Neutrophil (primary cell): ENCODE data around the gene CPB1.

ENCODE experiments used
- H3K27ac ChIP-seq: fragments of 200-600 bp; sonication (generic); 2 replicates; pipeline ENCODE4 v1.5.1; 2016; ENCODE audit warnings: mild to moderate bottlenecking, moderate library complexity
- H3K27me3 ChIP-seq: fragments of 200-600 bp; sonication (generic); 2 replicates; pipeline ENCODE4 v1.6.0; 2016; ENCODE audit warnings: mild to moderate bottlenecking
- H3K36me3 ChIP-seq: fragments of 200-600 bp; sonication (generic); 2 replicates; pipeline ENCODE4 v1.5.1; 2017
- H3K4me1 ChIP-seq, 2 experiments: fragments of 200-600 bp in 1 of 2; sonication (generic) in 1 of 2; 1 replicate in 1 of 2; 2 replicates in 1 of 2; pipeline versions ENCODE4 v1.5.1 to v1.6.1; 2013 to 2016; ENCODE audit warnings: low read depth in 1 of 2, low read length in 1 of 2, mild to moderate bottlenecking in 1 of 2, moderate library complexity in 1 of 2; ENCODE audit not compliant: control insufficient read depth in 1 of 2, insufficient read depth in 1 of 2
- H3K4me3 ChIP-seq, 2 experiments: fragments of 200-600 bp in 1 of 2; sonication (generic) in 1 of 2; 1 replicate in 1 of 2; 2 replicates in 1 of 2; pipeline ENCODE4 v1.5.1; 2013 to 2016; ENCODE audit warnings: low read depth in 1 of 2, low read length in 1 of 2, mild to moderate bottlenecking in 1 of 2, moderate library complexity in 1 of 2
- H3K9me3 ChIP-seq: fragments of 200-600 bp; sonication (generic); 2 replicates; pipeline ENCODE4 v1.5.1; 2016
- TF ChIP-seq, protein P1 (sequence below): fragments of 200-600 bp; sonication (generic); IDR thresholded peaks from 2 replicates; pipeline ENCODE4 v1.5.1; 2016; ENCODE audit warnings: antibody characterized with exemption

Gene CPB1

DNA sequence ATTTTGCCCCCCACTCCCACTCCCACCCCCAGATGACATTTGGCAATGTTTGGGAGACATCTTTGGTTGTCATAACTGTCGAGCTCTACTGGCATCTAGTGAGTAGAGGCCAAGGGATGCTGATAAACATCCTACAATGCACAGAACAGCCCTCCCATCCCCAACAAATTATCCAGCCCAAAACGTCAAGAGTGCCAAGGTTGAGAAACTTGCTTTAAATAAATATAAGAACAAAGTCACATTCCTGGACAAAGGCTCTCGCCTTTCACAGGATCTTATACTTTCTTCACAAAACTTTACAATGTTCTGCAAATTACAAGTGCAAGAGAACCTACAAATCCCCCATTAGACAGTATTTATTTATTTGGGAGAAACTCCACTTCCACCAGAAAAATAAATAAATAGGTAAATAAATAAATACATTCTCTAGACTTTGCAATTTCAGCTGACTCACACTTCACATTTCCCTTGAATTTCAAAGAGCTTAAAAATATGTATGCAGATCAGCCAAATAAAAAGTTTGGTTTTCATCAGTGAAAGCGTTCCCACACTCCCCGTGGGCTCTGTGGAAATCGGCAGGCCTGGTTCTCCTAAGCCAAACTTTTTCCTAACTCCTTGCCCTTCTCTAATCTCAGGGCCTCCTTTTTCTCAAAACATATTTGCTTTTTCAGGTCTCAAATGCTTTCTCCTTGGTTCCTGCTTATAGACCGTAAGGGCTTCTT lies 24.8 kb downstream of the CPB1 start:
- Histone ChIP-seq H3K9me3 (no peaks in the 10 kb centered on the region), H3K4me3 (no peak overlapping the region), H3K27me3 (no peaks in the 10 kb centered on the region), H3K4me1 (no peaks in the 10 kb centered on the region), H3K27ac (no peak overlapping the region), H3K36me3 (no peaks in the 10 kb centered on the region)
- TF ChIP-seq, protein P1, sequence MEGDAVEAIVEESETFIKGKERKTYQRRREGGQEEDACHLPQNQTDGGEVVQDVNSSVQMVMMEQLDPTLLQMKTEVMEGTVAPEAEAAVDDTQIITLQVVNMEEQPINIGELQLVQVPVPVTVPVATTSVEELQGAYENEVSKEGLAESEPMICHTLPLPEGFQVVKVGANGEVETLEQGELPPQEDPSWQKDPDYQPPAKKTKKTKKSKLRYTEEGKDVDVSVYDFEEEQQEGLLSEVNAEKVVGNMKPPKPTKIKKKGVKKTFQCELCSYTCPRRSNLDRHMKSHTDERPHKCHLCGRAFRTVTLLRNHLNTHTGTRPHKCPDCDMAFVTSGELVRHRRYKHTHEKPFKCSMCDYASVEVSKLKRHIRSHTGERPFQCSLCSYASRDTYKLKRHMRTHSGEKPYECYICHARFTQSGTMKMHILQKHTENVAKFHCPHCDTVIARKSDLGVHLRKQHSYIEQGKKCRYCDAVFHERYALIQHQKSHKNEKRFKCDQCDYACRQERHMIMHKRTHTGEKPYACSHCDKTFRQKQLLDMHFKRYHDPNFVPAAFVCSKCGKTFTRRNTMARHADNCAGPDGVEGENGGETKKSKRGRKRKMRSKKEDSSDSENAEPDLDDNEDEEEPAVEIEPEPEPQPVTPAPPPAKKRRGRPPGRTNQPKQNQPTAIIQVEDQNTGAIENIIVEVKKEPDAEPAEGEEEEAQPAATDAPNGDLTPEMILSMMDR: no peak

DNA sequence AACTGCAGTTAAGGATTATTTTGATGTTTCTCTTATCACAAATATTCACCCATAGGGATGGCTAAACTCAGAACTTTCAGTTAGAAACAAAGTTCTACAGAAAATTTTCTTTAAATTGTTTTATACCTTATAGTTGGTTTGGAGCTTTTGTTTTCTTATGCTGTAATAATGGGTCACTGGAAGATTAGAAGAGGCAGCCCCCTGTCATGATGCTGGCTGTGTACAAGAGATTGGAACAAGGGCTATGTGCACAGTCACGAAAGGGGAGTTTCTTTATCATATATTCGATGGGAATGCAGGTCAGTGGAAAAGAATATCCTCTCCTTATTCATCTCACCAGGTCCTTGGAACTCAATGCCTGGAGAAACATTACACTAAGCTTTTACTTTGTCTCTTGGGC lies 25.5 kb downstream of the CPB1 start:
- Histone ChIP-seq H3K4me3 (no peak overlapping the region), H3K36me3 (no peaks in the 10 kb centered on the region), H3K9me3 (no peaks in the 10 kb centered on the region), H3K27ac (no peak overlapping the region), H3K4me1 (no peaks in the 10 kb centered on the region), H3K27me3 (no peaks in the 10 kb centered on the region)
- TF ChIP-seq, protein P1: no peak

DNA sequence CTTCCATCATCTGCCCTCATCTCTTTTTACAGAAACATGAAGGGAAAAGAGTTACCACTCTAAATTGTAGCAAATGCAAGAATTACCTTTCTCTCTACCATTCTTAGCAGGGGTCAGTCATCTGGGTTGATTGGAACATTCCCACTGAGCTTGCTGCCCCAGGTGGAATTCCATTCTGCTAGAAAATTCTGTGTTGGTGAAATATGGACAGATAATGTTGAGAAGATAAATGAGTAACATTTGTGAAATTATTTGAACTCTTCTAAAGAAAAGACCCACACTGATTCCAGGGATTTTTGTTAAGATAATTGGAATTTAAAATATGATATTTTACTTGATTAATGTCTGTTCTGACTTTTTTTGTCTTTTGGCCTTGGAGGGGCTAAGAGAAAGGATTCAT lies 26.4 kb downstream of the CPB1 start:
- Histone ChIP-seq H3K27me3 (no peaks in the 10 kb centered on the region), H3K9me3 (no peaks in the 10 kb centered on the region), H3K4me1 (no peaks in the 10 kb centered on the region), H3K27ac (no peak overlapping the region), H3K36me3 (no peaks in the 10 kb centered on the region), H3K4me3 (no peak overlapping the region)
- TF ChIP-seq, protein P1: no peak

DNA sequence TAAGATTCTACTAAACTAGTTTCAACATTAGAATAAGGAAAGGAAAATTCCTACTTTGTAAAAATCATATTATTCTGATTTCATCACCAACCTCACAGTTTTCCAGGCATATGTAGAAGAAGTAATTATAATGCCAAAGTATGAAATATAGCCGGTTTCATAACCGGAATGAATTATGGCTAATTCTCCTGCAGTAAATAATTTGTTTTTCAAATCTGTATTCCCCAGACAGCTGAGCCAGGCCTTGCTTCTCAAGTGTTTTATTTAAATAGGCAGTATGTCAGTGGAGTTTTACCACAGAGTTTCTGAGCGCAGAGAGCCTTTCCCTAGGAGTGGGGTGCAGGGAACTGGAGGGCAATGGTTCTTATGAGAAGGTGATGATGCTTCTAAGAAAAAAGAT lies 28.8 kb downstream of the CPB1 start:
- TF ChIP-seq, protein P1: no peak
- H3K27ac ChIP-seq: no peak overlapping the region
- no peaks in the 10 kb centered on the region for H3K4me1 ChIP-seq
- H3K4me3 ChIP-seq: no peak overlapping the region
- no peaks in the 10 kb centered on the region for H3K9me3 ChIP-seq
- H3K27me3 ChIP-seq: no peaks in the 10 kb centered on the region
- no peaks in the 10 kb centered on the region for H3K36me3 ChIP-seq

DNA sequence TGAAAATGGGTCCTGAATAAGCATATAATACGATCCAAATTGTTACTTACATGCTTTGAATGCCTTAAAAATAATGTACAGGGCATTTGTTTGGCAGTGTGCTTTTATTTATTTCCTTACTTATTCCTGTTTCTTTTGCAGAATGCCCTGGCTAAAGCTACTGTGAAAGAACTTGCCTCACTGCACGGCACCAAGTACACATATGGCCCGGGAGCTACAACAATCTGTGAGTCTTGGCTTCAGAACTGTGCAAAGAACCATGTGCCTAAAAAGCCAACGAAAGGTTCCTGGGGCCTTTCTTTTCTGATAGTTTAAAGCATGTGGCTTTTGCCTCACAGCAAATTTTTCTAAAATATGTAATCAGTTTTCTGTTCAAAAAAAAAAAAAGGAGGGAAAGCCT lies 29.7 kb downstream of the CPB1 start:
- Histone ChIP-seq H3K27me3 (no peaks in the 10 kb centered on the region), H3K4me3 (no peak overlapping the region), H3K36me3 (no peaks in the 10 kb centered on the region), H3K27ac (no peak overlapping the region), H3K4me1 (no peaks in the 10 kb centered on the region), H3K9me3 (no peaks in the 10 kb centered on the region)
- TF ChIP-seq, protein P1: no peak
